ENCODE data around the gene ADTRP. TPM values are rescaled to one million over a fixed set of nuclear protein-coding genes. Genes with fewer than 3 reads are reported as not detected.

The ADTRP gene
- total RNA-seq, 1 donor from 2014 or later = 0.68 TPM

- Histone ChIP-seq H2AFZ (ENCODE audit: low read depth, low read length) (peak overlapping the region; percentile 13), H3K27me3 (ENCODE audit: insufficient read depth, low read length) (no peaks in the 10 kb centered on the region), H3K79me2 (ENCODE audit: insufficient read depth, low read length) (no peaks in the 10 kb centered on the region), H3K4me2 (ENCODE audit: low read length) (peak overlapping the region; percentile 43), H4K20me1 (ENCODE audit: insufficient read depth, low read length) (no peaks in the 10 kb centered on the region), H3K36me3 (ENCODE audit: insufficient read depth, low read length) (no peaks in the 10 kb centered on the region), H3K4me3 (ENCODE audit: insufficient read depth, low read depth, low read length) (peak overlapping the region; percentile 4), H3K27ac (ENCODE audit: low read depth, low read length) (peak overlapping the region; percentile 63), H3K9me3 (ENCODE audit: insufficient read depth, low read depth, low read length) (peaks cover 2% of the 10 kb centered on the region), H3K4me1 (ENCODE audit: insufficient read depth, low read length) (peaks cover 6% of the 10 kb centered on the region), H3K9ac (ENCODE audit: low read length) (peak overlapping the region; percentile 34)
- DNase-seq (ENCODE audit: low read depth) (no peak), FAIRE-seq (no peak)
- H3K27ac Mint-ChIP-seq (ENCODE audit: unreplicated experiment) = no peak overlapping the region
- H3K36me3 Mint-ChIP-seq (ENCODE audit: low read depth, unreplicated experiment) = no peaks in the 10 kb centered on the region
- H3K27me3 Mint-ChIP-seq (ENCODE audit: low read depth, unreplicated experiment) = no peaks in the 10 kb centered on the region
- peaks cover 14% of the 10 kb centered on the region for H3K9me3 Mint-ChIP-seq (ENCODE audit: unreplicated experiment)
- no peak for TF ChIP-seq EZH2 (IDR thresholded peaks at IDR 0.05; ENCODE audit: insufficient read depth, low read length)
- no peak for TF ChIP-seq CTCF (IDR thresholded peaks at IDR 0.05; ENCODE audit: insufficient read depth, low read depth, low read length)
- no peaks in the 10 kb centered on the region for H3K4me1 Mint-ChIP-seq (ENCODE audit: low read depth, unreplicated experiment)
- H3K4me3 Mint-ChIP-seq (ENCODE audit: unreplicated experiment) = no peak overlapping the region
Measured at GRCh38 chr6:11754625-11755271, 23.9 kb downstream of the ADTRP start.

- no peak overlapping the region for H3K27ac Mint-ChIP-seq (ENCODE audit: unreplicated experiment)
- no peaks in the 10 kb centered on the region for H3K27me3 Mint-ChIP-seq (ENCODE audit: low read depth, unreplicated experiment)
- FAIRE-seq (no peak), DNase-seq (ENCODE audit: low read depth) (no peak)
- Histone ChIP-seq H3K27ac (ENCODE audit: low read depth, low read length) (no peak overlapping the region), H3K27me3 (ENCODE audit: insufficient read depth, low read length) (no peaks in the 10 kb centered on the region), H3K4me2 (ENCODE audit: low read length) (peak overlapping the region; percentile 43), H3K9me3 (ENCODE audit: insufficient read depth, low read depth, low read length) (peaks cover 2% of the 10 kb centered on the region), H3K79me2 (ENCODE audit: insufficient read depth, low read length) (no peaks in the 10 kb centered on the region), H3K9ac (ENCODE audit: low read length) (no peak overlapping the region), H3K4me3 (ENCODE audit: insufficient read depth, low read depth, low read length) (no peak overlapping the region), H4K20me1 (ENCODE audit: insufficient read depth, low read length) (no peaks in the 10 kb centered on the region), H2AFZ (ENCODE audit: low read depth, low read length) (no peak overlapping the region), H3K36me3 (ENCODE audit: insufficient read depth, low read length) (no peaks in the 10 kb centered on the region), H3K4me1 (ENCODE audit: insufficient read depth, low read length) (peaks cover 6% of the 10 kb centered on the region)
- TF ChIP-seq EZH2 (IDR thresholded peaks at IDR 0.05; ENCODE audit: insufficient read depth, low read length) = no peak
- no peak for TF ChIP-seq CTCF (IDR thresholded peaks at IDR 0.05; ENCODE audit: insufficient read depth, low read depth, low read length)
- no peak overlapping the region for H3K4me3 Mint-ChIP-seq (ENCODE audit: unreplicated experiment)
- H3K36me3 Mint-ChIP-seq (ENCODE audit: low read depth, unreplicated experiment) = no peaks in the 10 kb centered on the region
- peaks cover 12% of the 10 kb centered on the region for H3K9me3 Mint-ChIP-seq (ENCODE audit: unreplicated experiment)
- no peaks in the 10 kb centered on the region for H3K4me1 Mint-ChIP-seq (ENCODE audit: low read depth, unreplicated experiment)
Measured at GRCh38 chr6:11753798-11754197, 24.8 kb downstream of the ADTRP start.

- Mint-ChIP-seq H3K27ac (ENCODE audit: unreplicated experiment) (no peak overlapping the region), H3K36me3 (ENCODE audit: low read depth, unreplicated experiment) (no peaks in the 10 kb centered on the region), H3K9me3 (ENCODE audit: unreplicated experiment) (peaks cover 5% of the 10 kb centered on the region), H3K4me1 (ENCODE audit: low read depth, unreplicated experiment) (no peaks in the 10 kb centered on the region), H3K4me3 (ENCODE audit: unreplicated experiment) (no peak overlapping the region), H3K27me3 (ENCODE audit: low read depth, unreplicated experiment) (no peaks in the 10 kb centered on the region)
- Histone ChIP-seq H3K4me3 (ENCODE audit: insufficient read depth, low read depth, low read length) (no peak overlapping the region), H3K4me2 (ENCODE audit: low read length) (no peak overlapping the region), H3K27ac (ENCODE audit: low read depth, low read length) (no peak overlapping the region), H3K4me1 (ENCODE audit: insufficient read depth, low read length) (peaks cover 6% of the 10 kb centered on the region), H3K9ac (ENCODE audit: low read length) (no peak overlapping the region), H3K79me2 (ENCODE audit: insufficient read depth, low read length) (no peaks in the 10 kb centered on the region), H3K36me3 (ENCODE audit: insufficient read depth, low read length) (no peaks in the 10 kb centered on the region), H3K9me3 (ENCODE audit: insufficient read depth, low read depth, low read length) (no peaks in the 10 kb centered on the region), H4K20me1 (ENCODE audit: insufficient read depth, low read length) (no peaks in the 10 kb centered on the region), H3K27me3 (ENCODE audit: insufficient read depth, low read length) (no peaks in the 10 kb centered on the region), H2AFZ (ENCODE audit: low read depth, low read length) (no peak overlapping the region)
- TF ChIP-seq CTCF (IDR thresholded peaks at IDR 0.05; ENCODE audit: insufficient read depth, low read depth, low read length) (no peak), EZH2 (IDR thresholded peaks at IDR 0.05; ENCODE audit: insufficient read depth, low read length) (no peak)
- DNase-seq (ENCODE audit: low read depth) (no peak), FAIRE-seq (no peak)
Measured at GRCh38 chr6:11752360-11752759, 26.2 kb downstream of the ADTRP start.

All from astrocyte (in vitro differentiated cells and primary cell).